Activated naive CD8-positive, alpha-beta T cell (primary cell): Measurements from ENCODE around the gene SERPINE3.

Experiments used
- H3K27ac Mint-ChIP-seq: one replicate; pipeline ENCODE4 v1.8.0; 2021; ENCODE audit warnings: mixed read lengths
- H3K27me3 Mint-ChIP-seq: one replicate; pipeline ENCODE4 v1.8.0; 2021; ENCODE audit warnings: mixed read lengths
- H3K36me3 Mint-ChIP-seq: one replicate; pipeline ENCODE4 v1.8.0; 2021; ENCODE audit warnings: mixed read lengths
- H3K4me1 Mint-ChIP-seq: one replicate; pipeline ENCODE4 v1.8.0; 2021; ENCODE audit warnings: low read depth, mixed read lengths
- H3K4me3 Mint-ChIP-seq: one replicate; pipeline ENCODE4 v1.8.0; 2021; ENCODE audit warnings: mild to moderate bottlenecking, mixed read lengths
- H3K9me3 Mint-ChIP-seq: one replicate; pipeline ENCODE4 v1.8.0; 2021; ENCODE audit warnings: low read depth, mixed read lengths

Gene SERPINE3

GRCh38 chr13:51339354-51339753 is at the start of gene SERPINE3:
Gene SERPINE3, plus strand, starts transcription at chr13:51339691. Its CDS starts 1,401 bp downstream, at chr13:51341092.
- Mint-ChIP-seq H3K4me3 (no peak within 1 kb of the TSS), H3K27me3 (no peaks in the 10 kb centered on the region), H3K4me1 (no peaks in the 10 kb centered on the region), H3K27ac (no peak within 1 kb of the TSS), H3K9me3 (no peaks in the 10 kb centered on the region), H3K36me3 (peaks cover 2% of the 10 kb centered on the region)

GRCh38 chr13:51291341-51291740 is 48.1 kb upstream of the SERPINE3 start:
- peaks cover 3% of the 10 kb centered on the region for H3K27me3 Mint-ChIP-seq
- no peak overlapping the region for H3K27ac Mint-ChIP-seq
- H3K4me3 Mint-ChIP-seq: no peak overlapping the region
- H3K9me3 Mint-ChIP-seq: no peaks in the 10 kb centered on the region
- no peaks in the 10 kb centered on the region for H3K4me1 Mint-ChIP-seq
- no peaks in the 10 kb centered on the region for H3K36me3 Mint-ChIP-seq

GRCh38 chr13:51292000-51292565 is 47.4 kb upstream of the SERPINE3 start:
- H3K27me3 Mint-ChIP-seq: peaks cover 3% of the 10 kb centered on the region
- H3K36me3 Mint-ChIP-seq: no peaks in the 10 kb centered on the region
- no peak overlapping the region for H3K27ac Mint-ChIP-seq
- H3K4me3 Mint-ChIP-seq: no peak overlapping the region
- H3K4me1 Mint-ChIP-seq: no peaks in the 10 kb centered on the region
- H3K9me3 Mint-ChIP-seq: no peaks in the 10 kb centered on the region

- Mint-ChIP-seq H3K4me1 (no peaks in the 10 kb centered on the region), H3K36me3 (peaks cover 2% of the 10 kb centered on the region), H3K9me3 (no peaks in the 10 kb centered on the region), H3K27ac (no peak overlapping the region), H3K4me3 (no peak overlapping the region), H3K27me3 (peaks cover 2% of the 10 kb centered on the region)
These were observed 41.9 kb upstream of the SERPINE3 start for GRCh38 chr13:51297556-51297955.

- Mint-ChIP-seq H3K9me3 (no peaks in the 10 kb centered on the region), H3K27ac (no peak overlapping the region), H3K36me3 (peaks cover 2% of the 10 kb centered on the region), H3K27me3 (no peaks in the 10 kb centered on the region), H3K4me3 (no peak overlapping the region), H3K4me1 (no peaks in the 10 kb centered on the region)
These were observed 40.7 kb upstream of the SERPINE3 start for GRCh38 chr13:51298812-51299211.

- Mint-ChIP-seq H3K36me3 (peaks cover 2% of the 10 kb centered on the region), H3K9me3 (no peaks in the 10 kb centered on the region), H3K4me1 (no peaks in the 10 kb centered on the region), H3K27ac (no peak overlapping the region), H3K27me3 (no peaks in the 10 kb centered on the region), H3K4me3 (no peak overlapping the region)
These were observed 36.4 kb upstream of the SERPINE3 start for GRCh38 chr13:51303063-51303552.

GRCh38 chr13:51303882-51304281 is 35.6 kb upstream of the SERPINE3 start:
- H3K27ac Mint-ChIP-seq: no peak overlapping the region
- H3K36me3 Mint-ChIP-seq: peaks cover 2% of the 10 kb centered on the region
- no peaks in the 10 kb centered on the region for H3K4me1 Mint-ChIP-seq
- no peaks in the 10 kb centered on the region for H3K27me3 Mint-ChIP-seq
- no peak overlapping the region for H3K4me3 Mint-ChIP-seq
- no peaks in the 10 kb centered on the region for H3K9me3 Mint-ChIP-seq

GRCh38 chr13:51305271-51305967 is 34.1 kb upstream of the SERPINE3 start:
- no peak overlapping the region for H3K27ac Mint-ChIP-seq
- H3K36me3 Mint-ChIP-seq: peaks cover 2% of the 10 kb centered on the region
- no peak overlapping the region for H3K4me3 Mint-ChIP-seq
- H3K9me3 Mint-ChIP-seq: no peaks in the 10 kb centered on the region
- H3K4me1 Mint-ChIP-seq: no peaks in the 10 kb centered on the region
- H3K27me3 Mint-ChIP-seq: no peaks in the 10 kb centered on the region

- H3K36me3 Mint-ChIP-seq: no peaks in the 10 kb centered on the region
- no peak overlapping the region for H3K4me3 Mint-ChIP-seq
- no peaks in the 10 kb centered on the region for H3K4me1 Mint-ChIP-seq
- no peak overlapping the region for H3K27ac Mint-ChIP-seq
- H3K9me3 Mint-ChIP-seq: no peaks in the 10 kb centered on the region
- peaks cover 3% of the 10 kb centered on the region for H3K27me3 Mint-ChIP-seq
These were observed 30.7 kb upstream of the SERPINE3 start for GRCh38 chr13:51308781-51309180.

- Mint-ChIP-seq H3K4me3 (no peak overlapping the region), H3K9me3 (no peaks in the 10 kb centered on the region), H3K4me1 (no peaks in the 10 kb centered on the region), H3K27ac (no peak overlapping the region), H3K27me3 (peaks cover 3% of the 10 kb centered on the region), H3K36me3 (no peaks in the 10 kb centered on the region)
These were observed 28.3 kb upstream of the SERPINE3 start for GRCh38 chr13:51311231-51311630.

GRCh38 chr13:51311957-51312520 is 27.5 kb upstream of the SERPINE3 start:
- no peaks in the 10 kb centered on the region for H3K36me3 Mint-ChIP-seq
- H3K9me3 Mint-ChIP-seq: no peaks in the 10 kb centered on the region
- no peak overlapping the region for H3K27ac Mint-ChIP-seq
- H3K4me1 Mint-ChIP-seq: no peaks in the 10 kb centered on the region
- no peak overlapping the region for H3K4me3 Mint-ChIP-seq
- peaks cover 3% of the 10 kb centered on the region for H3K27me3 Mint-ChIP-seq

- Mint-ChIP-seq H3K27ac (no peak overlapping the region), H3K9me3 (no peaks in the 10 kb centered on the region), H3K4me3 (no peak overlapping the region), H3K27me3 (peaks cover 3% of the 10 kb centered on the region), H3K4me1 (no peaks in the 10 kb centered on the region), H3K36me3 (no peaks in the 10 kb centered on the region)
These were observed 25.9 kb upstream of the SERPINE3 start for GRCh38 chr13:51313619-51314018.

- Mint-ChIP-seq H3K9me3 (no peaks in the 10 kb centered on the region), H3K36me3 (no peaks in the 10 kb centered on the region), H3K27me3 (peaks cover under 1% of the 10 kb centered on the region), H3K4me1 (no peaks in the 10 kb centered on the region), H3K4me3 (no peak overlapping the region), H3K27ac (no peak overlapping the region)
These were observed 22.2 kb upstream of the SERPINE3 start for GRCh38 chr13:51317262-51317661.

- H3K4me1 Mint-ChIP-seq: no peaks in the 10 kb centered on the region
- no peaks in the 10 kb centered on the region for H3K9me3 Mint-ChIP-seq
- no peak overlapping the region for H3K4me3 Mint-ChIP-seq
- H3K27me3 Mint-ChIP-seq: no peaks in the 10 kb centered on the region
- H3K27ac Mint-ChIP-seq: no peak overlapping the region
- H3K36me3 Mint-ChIP-seq: no peaks in the 10 kb centered on the region
These were observed 21.5 kb upstream of the SERPINE3 start for GRCh38 chr13:51318015-51318414.

- H3K27ac Mint-ChIP-seq: no peak overlapping the region
- H3K9me3 Mint-ChIP-seq: no peaks in the 10 kb centered on the region
These were observed 20.6 kb upstream of the SERPINE3 start for GRCh38 chr13:51318876-51319275.

More at GRCh38 chr13:51318876-51319275, 20.6 kb upstream of the SERPINE3 start:
- Mint-ChIP-seq H3K4me1 (no peaks in the 10 kb centered on the region), H3K36me3 (no peaks in the 10 kb centered on the region), H3K4me3 (no peak overlapping the region), H3K27me3 (no peaks in the 10 kb centered on the region)
